Type B pancreatic cell (in vitro differentiated cells): ENCODE measurements around the gene PTPRB. TPM values are rescaled to one million over a fixed set of nuclear protein-coding genes. Genes with fewer than 3 reads are reported as not detected.

Experiments
- DNase-seq: peaks from one replicate; pipeline ENCODE4 v3.0.0; 2021; ENCODE audit warnings: mixed read lengths; ENCODE audit not compliant: unreplicated experiment; ENCODE audit errors: extremely low spot score
- H3K27ac Mint-ChIP-seq: 2 replicates; pipeline ENCODE4 v1.8.0; 2021; ENCODE audit warnings: mild to moderate bottlenecking, mixed read lengths
- H3K27me3 Mint-ChIP-seq: 2 replicates; pipeline ENCODE4 v1.8.0; 2021; ENCODE audit warnings: mixed read lengths
- H3K36me3 Mint-ChIP-seq: 2 replicates; pipeline ENCODE4 v1.8.0; 2021; ENCODE audit warnings: mixed read lengths
- H3K4me1 Mint-ChIP-seq: one replicate; pipeline ENCODE4 v1.8.0; 2021; ENCODE audit warnings: mixed read lengths; ENCODE audit not compliant: unreplicated experiment
- H3K4me3 Mint-ChIP-seq: 2 replicates; pipeline ENCODE4 v1.8.0; 2021; ENCODE audit warnings: mild to moderate bottlenecking, mixed read lengths
- H3K9me3 Mint-ChIP-seq: 2 replicates; pipeline ENCODE4 v1.8.0; 2021; ENCODE audit warnings: mixed read lengths
- CTCF ChIP-seq: fragments of 200-600 bp; sonication (generic); conservative IDR thresholded peaks from 2 replicates; pipeline ENCODE4 v1.5.0; 2021; ENCODE audit warnings: antibody characterized with exemption, mild to moderate bottlenecking
- total RNA-seq: library from RNA; stranded (reverse); gene quantifications from 2 replicates; pipeline ENCODE4 v1.2.1, GENCODE V29; 2021; ENCODE audit warnings: low replicate concordance

Gene PTPRB
- total RNA-seq, 1 donor from 2014 or later: 4.2 TPM

GRCh38 chr12:70583251-70583650 lies 54.0 kb downstream of the PTPRB start:
- H3K27ac Mint-ChIP-seq: no peak overlapping the region

GRCh38 chr12:70581208-70581607 lies 56.0 kb downstream of the PTPRB start:
- Mint-ChIP-seq H3K9me3 (no peaks in the 10 kb centered on the region), H3K27ac (no peak overlapping the region), H3K27me3 (no peaks in the 10 kb centered on the region), H3K36me3 (no peaks in the 10 kb centered on the region), H3K4me3 (no peak overlapping the region), H3K4me1 (no peaks in the 10 kb centered on the region)
- no peak for DNase-seq
- no peak for TF ChIP-seq CTCF

More at GRCh38 chr12:70583251-70583650, 54.0 kb downstream of the PTPRB start:
- no peak for DNase-seq
- Mint-ChIP-seq H3K4me3 (no peak overlapping the region), H3K27me3 (no peaks in the 10 kb centered on the region), H3K9me3 (no peaks in the 10 kb centered on the region), H3K4me1 (no peaks in the 10 kb centered on the region), H3K36me3 (no peaks in the 10 kb centered on the region)
- TF ChIP-seq CTCF: no peak

GRCh38 chr12:70577283-70577634 lies 60.0 kb downstream of the PTPRB start:
- H3K9me3 Mint-ChIP-seq: no peaks in the 10 kb centered on the region
- DNase-seq: no peak
- no peaks in the 10 kb centered on the region for H3K27me3 Mint-ChIP-seq
- no peaks in the 10 kb centered on the region for H3K4me1 Mint-ChIP-seq
- H3K4me3 Mint-ChIP-seq: no peak overlapping the region
- TF ChIP-seq CTCF: peak; percentile 37
- no peak overlapping the region for H3K27ac Mint-ChIP-seq
- no peaks in the 10 kb centered on the region for H3K36me3 Mint-ChIP-seq

- no peaks in the 10 kb centered on the region for H3K36me3 Mint-ChIP-seq
- H3K27ac Mint-ChIP-seq: no peak overlapping the region
- no peaks in the 10 kb centered on the region for H3K4me1 Mint-ChIP-seq
- no peak overlapping the region for H3K4me3 Mint-ChIP-seq
- DNase-seq: no peak
- no peaks in the 10 kb centered on the region for H3K27me3 Mint-ChIP-seq
- TF ChIP-seq CTCF: peak; percentile 95
- H3K9me3 Mint-ChIP-seq: no peaks in the 10 kb centered on the region
Observed at GRCh38 chr12:70576341-70577282, 60.6 kb downstream of the PTPRB start.

GRCh38 chr12:70571705-70572268 lies 65.4 kb downstream of the PTPRB start:
- no peak overlapping the region for H3K4me3 Mint-ChIP-seq
- no peak for TF ChIP-seq CTCF
- H3K9me3 Mint-ChIP-seq: no peaks in the 10 kb centered on the region
- DNase-seq: no peak
- no peaks in the 10 kb centered on the region for H3K4me1 Mint-ChIP-seq
- no peak overlapping the region for H3K27ac Mint-ChIP-seq
- H3K36me3 Mint-ChIP-seq: no peaks in the 10 kb centered on the region
- H3K27me3 Mint-ChIP-seq: no peaks in the 10 kb centered on the region
